ENCODE measurements around the gene PARVA.

The PARVA gene

DNA sequence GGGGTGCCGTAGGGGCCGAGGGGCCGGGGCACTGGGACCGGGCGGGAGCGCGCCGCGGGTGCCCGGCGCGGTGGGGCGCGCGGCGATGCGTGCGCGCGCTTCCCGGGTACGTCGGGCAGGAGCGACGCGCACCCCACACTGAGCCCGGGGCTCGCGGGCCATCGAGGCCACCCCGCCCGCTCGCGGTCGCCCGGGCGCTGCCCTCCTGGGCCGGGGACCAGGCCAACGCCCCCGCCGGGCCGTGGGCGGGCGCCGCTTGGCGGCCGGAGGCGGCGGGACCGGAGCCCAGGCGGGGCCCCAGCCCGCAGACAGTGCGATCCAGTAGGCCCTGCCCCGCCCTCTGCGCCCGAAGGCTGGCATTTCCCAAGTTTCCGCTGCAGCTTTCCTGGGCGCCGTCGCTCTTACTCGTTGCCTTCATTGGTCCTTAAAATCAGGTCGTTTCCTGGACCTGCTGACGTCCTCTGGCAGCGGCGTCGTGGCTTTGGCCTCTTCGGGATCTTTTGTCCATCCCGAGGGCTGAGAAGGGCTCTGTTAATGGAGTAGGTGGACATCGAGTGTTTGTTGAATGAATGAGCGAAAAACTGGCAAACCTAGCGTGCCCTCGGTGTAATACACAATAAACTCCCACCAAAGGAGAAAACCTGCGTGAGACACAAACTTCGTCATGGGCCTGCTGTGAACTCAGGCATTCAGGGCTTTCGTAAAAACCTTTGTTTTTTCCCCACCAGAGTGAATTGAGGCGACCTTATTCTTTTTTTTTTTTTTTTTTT is 638 bp downstream of the PARVA start:
- DNase-seq, result no peak

DNA sequence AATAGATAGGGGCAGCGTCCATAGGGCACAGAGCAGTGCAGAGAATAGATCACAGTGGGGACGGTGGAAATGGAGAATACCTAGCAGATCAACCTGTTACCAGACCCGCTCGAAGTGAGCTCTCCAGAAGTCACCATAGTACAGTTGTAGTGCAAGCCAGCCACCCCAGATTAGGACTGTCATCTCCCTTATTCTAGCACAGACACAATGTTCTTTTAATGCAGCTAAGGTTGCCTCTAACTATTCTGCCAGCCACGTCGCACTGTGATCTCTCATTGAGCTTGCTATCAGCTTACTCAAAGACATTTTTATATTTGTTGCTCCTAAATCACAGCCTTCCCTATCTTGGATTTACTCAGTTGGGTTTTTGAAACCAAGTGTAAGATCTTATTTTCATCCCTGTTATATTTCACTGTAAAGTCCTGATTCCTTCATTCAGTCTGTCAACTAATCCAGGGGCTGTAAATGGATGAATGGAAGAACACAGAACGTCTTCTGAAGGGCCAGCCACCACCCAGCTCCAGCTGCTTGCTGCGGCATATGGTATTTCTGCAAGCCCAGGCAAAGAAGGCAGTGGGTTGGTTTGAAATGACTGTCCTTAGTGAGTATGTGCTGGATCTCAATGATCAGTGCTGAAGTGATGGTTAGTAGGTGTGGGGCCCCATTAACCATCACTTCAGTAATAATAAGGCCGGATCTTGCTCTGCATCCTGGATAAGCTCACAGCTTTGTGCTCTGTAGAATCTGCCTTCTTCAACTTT is 3.4 kb downstream of the PARVA start:
- no peak for DNase-seq

- DNase-seq, result no peak
Measured at GRCh38 chr11:12381875-12382274, 4.5 kb downstream of the PARVA start.

- DNase-seq, result no peak
Measured at GRCh38 chr11:12382451-12382850, 5.1 kb downstream of the PARVA start.

GRCh38 chr11:12386309-12386708 is 8.9 kb downstream of the PARVA start:
- DNase-seq, result no peak

GRCh38 chr11:12386745-12387144 is 9.4 kb downstream of the PARVA start:
- DNase-seq, result no peak

GRCh38 chr11:12388173-12388572 is 10.8 kb downstream of the PARVA start:
- DNase-seq, result no peak

- DNase-seq, result no peak
Measured at GRCh38 chr11:12388939-12389670, 11.7 kb downstream of the PARVA start.

DNA sequence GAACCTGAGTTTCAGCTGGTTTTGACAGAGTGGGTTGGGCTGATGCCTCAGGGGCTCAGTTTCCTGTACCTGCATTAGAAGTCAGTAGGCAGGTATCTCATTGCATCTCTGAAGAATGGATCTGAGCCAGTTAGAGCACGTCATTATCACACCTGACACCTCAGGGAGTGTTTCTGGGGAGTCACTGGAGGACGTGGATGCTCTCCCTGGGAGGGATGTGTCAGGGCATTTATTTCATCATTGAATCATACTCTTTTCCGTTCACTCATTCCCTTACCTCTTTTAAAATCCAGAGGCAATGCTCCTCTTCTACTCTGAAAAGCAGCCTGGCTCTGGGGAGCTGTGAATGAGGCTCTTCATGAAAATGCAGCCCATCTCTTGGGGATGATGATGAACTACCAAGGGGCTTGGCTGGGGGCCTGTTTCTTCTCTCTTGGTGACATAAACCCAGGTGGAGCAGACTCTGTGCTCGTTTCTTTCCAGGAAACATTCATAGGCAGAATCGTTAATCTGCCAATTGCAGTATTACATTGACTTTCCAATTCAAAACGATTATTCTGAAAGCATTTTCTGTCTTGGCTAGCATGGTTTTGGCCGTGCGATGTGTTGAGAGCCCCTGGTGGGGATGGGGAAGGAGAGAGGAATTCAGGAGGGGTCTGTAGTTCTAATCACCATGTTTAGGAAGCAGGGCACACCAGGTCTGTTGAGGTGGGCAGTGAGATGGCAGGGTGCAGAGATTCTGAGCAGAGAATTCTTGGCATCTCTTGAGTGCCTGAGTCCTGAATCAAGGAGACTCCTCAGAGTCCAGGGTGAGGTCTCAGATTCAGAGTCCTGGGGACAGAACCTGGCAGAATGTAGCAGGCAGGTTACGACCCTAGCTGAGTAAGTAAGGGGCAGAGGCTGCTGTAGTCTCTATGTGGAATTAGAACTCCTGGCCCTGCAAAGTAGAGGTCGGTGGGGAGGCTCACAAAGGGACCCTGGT is 12.6 kb downstream of the PARVA start:
- no peak for DNase-seq

- no peak for DNase-seq
Measured at GRCh38 chr11:12390687-12391110, 13.3 kb downstream of the PARVA start.

- DNase-seq, result no peak
Measured at GRCh38 chr11:12392672-12393071, 15.3 kb downstream of the PARVA start.

DNA sequence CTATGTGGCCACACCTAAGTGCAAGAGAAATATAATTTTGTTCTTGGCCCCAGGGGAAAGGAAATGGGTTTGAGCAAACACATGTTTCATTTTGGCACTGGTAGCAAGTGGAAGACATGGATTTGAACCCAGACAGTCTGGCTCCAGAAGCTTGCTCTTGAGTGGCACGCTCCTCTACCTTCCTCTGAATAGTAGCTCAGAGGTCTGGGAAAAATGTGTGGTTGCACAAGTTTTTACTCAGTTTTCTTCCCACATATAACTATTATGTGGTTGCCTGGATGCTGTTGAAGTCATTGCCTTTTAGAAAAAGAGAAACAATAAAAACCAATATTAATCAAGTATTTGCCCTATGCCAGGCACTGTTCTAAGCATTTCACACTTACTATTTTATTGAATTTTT is 16.3 kb downstream of the PARVA start:
- DNase-seq, result no peak

- no peak for DNase-seq
Measured at GRCh38 chr11:12394601-12395000, 17.2 kb downstream of the PARVA start.

GRCh38 chr11:12395333-12395732 is 18.0 kb downstream of the PARVA start:
- no peak for DNase-seq

DNA sequence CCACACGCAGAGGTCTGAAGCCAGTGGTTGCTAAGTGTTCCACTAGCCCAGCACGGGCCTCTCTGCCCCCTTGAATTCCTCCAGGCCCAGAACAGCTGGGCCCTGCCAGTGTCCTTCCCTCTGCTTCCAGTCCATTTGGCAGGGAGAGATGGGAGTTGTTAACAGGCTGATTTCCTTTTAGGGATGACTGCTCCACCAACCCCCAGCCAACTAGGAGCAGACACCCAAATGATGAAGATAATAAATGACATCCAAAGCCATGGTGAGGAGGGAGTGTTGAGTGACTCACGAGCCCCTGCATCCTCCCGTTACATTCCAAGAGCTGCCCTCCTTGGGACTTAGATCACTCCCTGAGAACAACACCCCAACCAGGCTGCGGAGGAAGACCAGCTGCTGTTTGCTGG is 20.6 kb downstream of the PARVA start:
- DNase-seq, result no peak

DNA sequence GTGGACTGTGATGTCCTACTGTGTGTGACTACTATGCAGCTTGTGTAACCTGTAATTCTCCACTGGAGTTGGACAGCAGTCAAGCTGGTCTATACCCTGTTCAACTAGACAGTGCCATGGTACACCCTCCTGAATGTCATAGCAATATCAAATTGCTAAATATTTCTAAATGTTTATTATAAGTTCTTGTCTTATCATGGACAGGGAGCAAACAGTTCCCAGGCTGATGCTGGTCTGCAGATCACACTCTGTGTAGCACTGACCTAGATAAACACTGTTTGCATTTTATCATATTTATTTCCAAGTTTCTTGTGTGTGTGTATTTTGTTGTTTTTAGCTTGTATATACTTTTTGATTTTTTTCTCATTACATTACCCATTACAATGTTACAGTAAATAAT is 22.0 kb downstream of the PARVA start:
- DNase-seq, result no peak

- no peak for DNase-seq
Measured at GRCh38 chr11:12402025-12402424, 24.7 kb downstream of the PARVA start.

DNA sequence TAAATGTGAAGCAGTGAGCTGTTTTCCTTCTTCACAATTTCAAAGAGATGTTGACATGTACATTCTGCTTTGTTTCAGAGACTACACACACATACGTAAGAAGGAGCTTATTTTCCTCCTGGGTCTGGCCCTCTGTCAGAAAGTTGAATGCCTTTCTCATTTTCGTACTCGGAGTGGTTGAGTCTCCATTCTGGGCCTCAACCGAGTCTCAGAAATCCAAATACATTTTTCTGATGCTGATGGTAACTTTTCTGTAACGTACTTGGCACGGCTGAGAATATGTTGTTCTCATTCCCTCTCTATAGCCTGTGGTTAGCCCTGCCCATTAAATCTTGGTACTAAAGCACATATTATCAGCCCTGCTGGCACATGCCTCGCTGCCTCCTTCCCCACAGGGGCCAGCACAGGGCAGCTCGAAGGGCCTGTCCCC is 25.3 kb downstream of the PARVA start:
- no peak for DNase-seq

- no peak for DNase-seq
Measured at GRCh38 chr11:12403122-12403996, 26.0 kb downstream of the PARVA start.

DNA sequence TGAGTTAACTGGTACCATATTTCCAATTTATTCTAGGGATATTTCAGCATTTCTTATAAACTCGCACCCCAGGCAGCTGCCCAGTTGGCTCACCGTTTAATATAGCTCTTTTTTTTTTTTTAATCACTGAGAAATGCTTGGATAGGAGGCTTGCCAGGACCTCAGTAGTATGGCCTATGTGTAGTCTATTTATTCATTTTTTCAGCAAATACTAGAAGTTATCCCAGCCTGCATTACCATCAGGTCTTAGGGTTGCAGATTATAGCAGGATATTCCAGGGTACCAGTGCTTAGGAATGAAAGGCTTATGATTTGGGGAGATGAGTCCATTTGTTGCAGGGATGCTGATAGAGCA is 26.6 kb downstream of the PARVA start:
- no peak for DNase-seq

- no peak for DNase-seq
Measured at GRCh38 chr11:12404436-12404835, 27.1 kb downstream of the PARVA start.
